MM.1S (cell line): ENCODE measurements around the gene C22orf15.

Experiments used
- DNase-seq: peaks from one replicate; pipeline ENCODE4 v3.0.0-alpha.2; 2015
- H2AFZ ChIP-seq: fragments of 300-600 bp; sonication (generic); 2 replicates; pipeline ENCODE4 v1.6.0; 2016; ENCODE audit warnings: antibody characterized with exemption, low read length
- H3F3A ChIP-seq: fragments of 300-600 bp; sonication (generic); 2 replicates; pipeline ENCODE4 v1.6.1; 2016; ENCODE audit warnings: mild to moderate bottlenecking, antibody characterized with exemption, low read length, moderate library complexity, mixed read lengths; ENCODE audit not compliant: insufficient read depth
- H3K27ac ChIP-seq: fragments of 300-600 bp; sonication (generic); 2 replicates; pipeline ENCODE4 v1.5.1; 2016; ENCODE audit warnings: mild to moderate bottlenecking, low read length
- H3K27me3 ChIP-seq: fragments of 300-600 bp; sonication (generic); replicated peaks from 2 replicates; pipeline ENCODE4 v1.6.0; 2016; ENCODE audit warnings: low read length; ENCODE audit not compliant: insufficient read depth
- H3K36me3 ChIP-seq: fragments of 300-600 bp; sonication (generic); replicated peaks from 2 replicates; pipeline ENCODE4 v1.6.1; 2016; ENCODE audit warnings: mild to moderate bottlenecking, low read length, mixed read lengths; ENCODE audit not compliant: insufficient read depth
- H3K4me1 ChIP-seq: fragments of 300-600 bp; sonication (generic); 2 replicates; pipeline ENCODE4 v1.6.1; 2016; ENCODE audit warnings: low read length, mixed read lengths
- H3K4me2 ChIP-seq: fragments of 300-600 bp; sonication (generic); 2 replicates; pipeline ENCODE4 v1.6.0; 2016; ENCODE audit warnings: low read depth, low read length
- H3K4me3 ChIP-seq: fragments of 300-600 bp; sonication (generic); 2 replicates; pipeline ENCODE4 v1.5.1; 2016; ENCODE audit warnings: low read length, mixed read lengths
- H3K79me2 ChIP-seq: fragments of 300-600 bp; sonication (generic); 2 replicates; pipeline ENCODE4 v1.6.1; 2016; ENCODE audit warnings: mixed run types, low read length, mixed read lengths
- H3K9ac ChIP-seq: fragments of 300-600 bp; sonication (generic); 2 replicates; pipeline ENCODE4 v1.6.1; 2016; ENCODE audit warnings: low read length, mixed read lengths
- H3K9me2 ChIP-seq: fragments of 300-600 bp; sonication (generic); replicated peaks from 2 replicates; pipeline ENCODE4 v1.6.1; 2016; ENCODE audit warnings: mild to moderate bottlenecking, low read length, mixed read lengths; ENCODE audit not compliant: insufficient read depth
- H3K9me3 ChIP-seq: fragments of 300-600 bp; sonication (generic); replicated peaks from 2 replicates; pipeline ENCODE4 v1.6.1; 2016; ENCODE audit warnings: mild to moderate bottlenecking, low read length, mixed read lengths; ENCODE audit not compliant: insufficient read depth
- H4K20me1 ChIP-seq: fragments of 300-600 bp; sonication (generic); 2 replicates; pipeline ENCODE4 v1.6.1; 2016; ENCODE audit warnings: mild to moderate bottlenecking, low read length, moderate library complexity, mixed read lengths; ENCODE audit not compliant: insufficient read depth
- EZH2 ChIP-seq: fragments of 300-600 bp; sonication (generic); optimal IDR thresholded peaks from 2 replicates; pipeline ENCODE3; 2017; ENCODE audit warnings: low read depth, mild to moderate bottlenecking, antibody characterized with exemption, low read length, mixed read lengths
- EZH2phosphoT487 ChIP-seq: fragments of 300-600 bp; sonication (generic); IDR thresholded peaks from 2 replicates; pipeline ENCODE4 v1.6.1; 2018; ENCODE audit warnings: antibody characterized with exemption, low read length
- TF ChIP-seq, protein P1 (sequence below): fragments of 300-600 bp; sonication (generic); IDR thresholded peaks from 2 replicates; pipeline ENCODE4 v1.5.1; 2016; ENCODE audit warnings: antibody characterized with exemption, low read length, mixed read lengths

C22orf15 gene

DNA sequence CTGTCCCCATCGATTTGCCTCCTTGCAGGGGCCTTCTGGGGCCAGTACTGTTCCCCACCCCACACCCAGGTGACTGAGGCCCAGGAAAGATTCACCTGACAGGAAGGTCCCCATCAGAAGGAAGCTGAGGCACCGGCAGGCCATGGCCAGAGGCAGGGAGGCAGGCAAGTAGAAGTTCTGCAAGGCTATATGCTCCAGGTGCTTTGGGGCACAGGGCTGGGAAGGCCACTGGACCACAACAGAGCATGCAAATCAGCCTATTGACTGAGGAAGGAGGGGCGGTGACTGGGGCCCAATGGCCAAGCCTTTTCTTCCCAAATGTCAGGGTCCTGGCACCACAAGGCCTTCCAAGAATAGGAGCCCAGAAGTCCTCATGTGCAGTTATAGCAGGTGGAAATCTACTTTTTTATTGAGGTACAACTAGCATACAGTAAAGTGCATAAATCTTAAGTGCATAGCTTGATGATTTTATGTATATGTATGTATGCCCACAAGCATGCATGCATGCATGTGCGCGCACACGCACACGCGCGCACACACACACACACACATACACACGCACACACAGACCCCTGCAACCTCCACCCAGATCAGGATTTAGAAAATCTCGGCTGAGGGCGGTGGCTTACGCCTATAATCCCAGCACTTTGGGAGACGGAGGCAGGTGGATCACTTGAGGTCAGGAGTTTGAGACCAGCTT, 8.4 kb upstream of the C22orf15 start, which contains the start of gene VPREB3:
VPREB3 (minus strand) TSS at position 206 of the 700 bp plus-strand sequence; CDS start at position 144, 62 bp downstream.
- H3K4me3 ChIP-seq = no peak within 1 kb of the TSS
- no peaks in the 10 kb centered on the region for H4K20me1 ChIP-seq
- H3K27ac ChIP-seq = no peak within 1 kb of the TSS
- no peaks in the 10 kb centered on the region for H3K9me3 ChIP-seq
- TF ChIP-seq EZH2 (no peak), EZH2phosphoT487 (no peak)
- TF ChIP-seq, protein P1, sequence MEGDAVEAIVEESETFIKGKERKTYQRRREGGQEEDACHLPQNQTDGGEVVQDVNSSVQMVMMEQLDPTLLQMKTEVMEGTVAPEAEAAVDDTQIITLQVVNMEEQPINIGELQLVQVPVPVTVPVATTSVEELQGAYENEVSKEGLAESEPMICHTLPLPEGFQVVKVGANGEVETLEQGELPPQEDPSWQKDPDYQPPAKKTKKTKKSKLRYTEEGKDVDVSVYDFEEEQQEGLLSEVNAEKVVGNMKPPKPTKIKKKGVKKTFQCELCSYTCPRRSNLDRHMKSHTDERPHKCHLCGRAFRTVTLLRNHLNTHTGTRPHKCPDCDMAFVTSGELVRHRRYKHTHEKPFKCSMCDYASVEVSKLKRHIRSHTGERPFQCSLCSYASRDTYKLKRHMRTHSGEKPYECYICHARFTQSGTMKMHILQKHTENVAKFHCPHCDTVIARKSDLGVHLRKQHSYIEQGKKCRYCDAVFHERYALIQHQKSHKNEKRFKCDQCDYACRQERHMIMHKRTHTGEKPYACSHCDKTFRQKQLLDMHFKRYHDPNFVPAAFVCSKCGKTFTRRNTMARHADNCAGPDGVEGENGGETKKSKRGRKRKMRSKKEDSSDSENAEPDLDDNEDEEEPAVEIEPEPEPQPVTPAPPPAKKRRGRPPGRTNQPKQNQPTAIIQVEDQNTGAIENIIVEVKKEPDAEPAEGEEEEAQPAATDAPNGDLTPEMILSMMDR = no peak
- no peak within 1 kb of the TSS for H2AFZ ChIP-seq
- peaks cover 3% of the 10 kb centered on the region; the same call in 1 of the 2 replicates for H3F3A ChIP-seq
- no peaks in the 10 kb centered on the region for H3K79me2 ChIP-seq
- no peak within 1 kb of the TSS for H3K9ac ChIP-seq
- H3K27me3 ChIP-seq = no peaks in the 10 kb centered on the region
- H3K9me2 ChIP-seq = no peaks in the 10 kb centered on the region
- H3K4me2 ChIP-seq = no peak within 1 kb of the TSS
- H3K36me3 ChIP-seq = no peaks in the 10 kb centered on the region
- H3K4me1 ChIP-seq = peaks cover 5% of the 10 kb centered on the region; the same call in 1 of the 2 replicates
- DNase-seq = no peak

DNA sequence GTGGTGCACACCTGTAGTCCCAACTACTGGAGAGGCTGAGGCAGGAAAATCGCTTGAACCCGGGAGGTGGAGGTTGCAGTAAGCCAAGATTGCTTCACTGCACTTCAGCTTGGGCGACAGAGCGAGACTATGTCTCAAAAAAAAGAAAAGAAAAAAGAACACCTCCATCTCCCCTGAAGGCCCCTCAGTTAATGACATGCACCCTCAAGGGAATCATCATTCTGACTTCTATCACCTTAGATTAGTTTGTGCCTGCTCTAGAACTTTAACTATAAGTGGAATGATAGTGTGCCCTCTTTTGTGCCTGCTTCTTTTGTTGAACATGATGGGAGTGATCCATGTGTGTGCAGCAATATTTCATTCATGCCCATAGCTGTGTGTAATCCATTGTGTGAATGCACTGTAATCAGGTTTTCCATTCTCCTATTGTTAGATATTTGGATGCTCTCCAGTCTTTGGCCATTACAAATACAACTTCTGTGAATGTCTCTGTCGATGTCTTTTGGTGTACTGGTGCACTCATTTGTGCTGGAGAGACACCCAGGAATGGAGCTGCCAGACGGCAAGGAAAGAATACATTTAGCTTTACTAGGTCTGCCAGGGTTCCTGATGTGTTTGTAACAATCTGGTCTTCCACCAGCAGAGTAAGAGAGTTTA, 7.7 kb upstream of the C22orf15 start:
- H3K27ac ChIP-seq = no peak overlapping the region
- H3K79me2 ChIP-seq = no peaks in the 10 kb centered on the region
- no peaks in the 10 kb centered on the region for H4K20me1 ChIP-seq
- no peak overlapping the region for H3K9ac ChIP-seq
- peaks cover 5% of the 10 kb centered on the region; the same call in 1 of the 2 replicates for H3K4me1 ChIP-seq
- H3K4me3 ChIP-seq = no peak overlapping the region
- no peaks in the 10 kb centered on the region for H3K36me3 ChIP-seq
- H3K9me2 ChIP-seq = no peaks in the 10 kb centered on the region
- DNase-seq = no peak
- H2AFZ ChIP-seq = no peak overlapping the region
- H3K9me3 ChIP-seq = no peaks in the 10 kb centered on the region
- no peak for TF ChIP-seq EZH2
- H3F3A ChIP-seq = peaks cover 3% of the 10 kb centered on the region; the same call in 1 of the 2 replicates
- no peaks in the 10 kb centered on the region for H3K27me3 ChIP-seq
- H3K4me2 ChIP-seq = no peak overlapping the region

DNA sequence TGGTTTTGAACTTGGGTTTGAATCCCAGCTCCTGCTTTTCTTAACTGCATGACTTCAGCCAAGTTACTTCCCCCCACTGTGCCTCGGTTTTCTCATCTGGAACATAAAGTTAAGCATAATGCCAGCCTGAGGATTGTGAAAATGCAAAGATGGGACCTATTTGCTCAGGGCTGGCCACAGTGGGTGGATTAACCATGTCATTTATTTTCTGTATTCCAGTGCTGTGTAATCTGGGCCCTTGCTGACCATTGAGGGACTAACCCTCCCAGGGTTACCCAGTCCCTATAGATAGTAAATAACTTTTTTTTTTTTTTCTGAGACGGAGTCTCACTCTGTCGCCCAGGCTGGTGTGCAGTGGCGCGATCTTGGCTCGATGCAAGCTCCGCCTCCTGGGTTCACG, 7.1 kb upstream of the C22orf15 start:
- no peak overlapping the region for H3K4me2 ChIP-seq
- H3K27me3 ChIP-seq = no peaks in the 10 kb centered on the region
- no peak overlapping the region for H3K9ac ChIP-seq
- no peak for DNase-seq
- H3F3A ChIP-seq = peaks cover 3% of the 10 kb centered on the region; the same call in 1 of the 2 replicates
- H3K36me3 ChIP-seq = no peaks in the 10 kb centered on the region
- H2AFZ ChIP-seq = no peak overlapping the region
- TF ChIP-seq, protein P1 = no peak
- no peak for TF ChIP-seq EZH2phosphoT487
- no peak for TF ChIP-seq EZH2
- no peaks in the 10 kb centered on the region for H4K20me1 ChIP-seq
- no peaks in the 10 kb centered on the region for H3K9me2 ChIP-seq
- H3K27ac ChIP-seq = no peak overlapping the region
- H3K4me3 ChIP-seq = no peak overlapping the region
- no peaks in the 10 kb centered on the region for H3K4me1 ChIP-seq
- H3K9me3 ChIP-seq = no peaks in the 10 kb centered on the region
- H3K79me2 ChIP-seq = no peaks in the 10 kb centered on the region
